Measurements from ENCODE around the gene DAW1. TPM values are rescaled to one million over a fixed set of nuclear protein-coding genes. Genes with fewer than 3 reads are reported as not detected.

The DAW1 gene
- total RNA-seq, 1 donor from 2014 or later = not detected

- DNase-seq (no peak), ATAC-seq (peak; percentile 66)
- Histone ChIP-seq H3K36me3 (no peaks in the 10 kb centered on the region), H3K4me3 (no peak overlapping the region), H3K9me3 (no peaks in the 10 kb centered on the region), H3K4me1 (no peaks in the 10 kb centered on the region), H3K27ac (no peak overlapping the region), H3K27me3 (no peaks in the 10 kb centered on the region)
- peak; percentile 38 for TF ChIP-seq CTCF (IDR thresholded peaks at IDR 0.05)
- intact Hi-C loops (cut with DNase I) = no loop called here
Measured at GRCh38 chr2:227939271-227940027, 68.0 kb downstream of the DAW1 start.

GRCh38 chr2:227942021-227942420 lies 70.6 kb downstream of the DAW1 start:
- H3K4me3 ChIP-seq = no peak overlapping the region
- intact Hi-C loops (cut with DNase I) = no loop called here
- no peak for TF ChIP-seq CTCF (IDR thresholded peaks at IDR 0.05)
- no peaks in the 10 kb centered on the region for H3K27me3 ChIP-seq
- H3K4me1 ChIP-seq = no peaks in the 10 kb centered on the region
- no peak for ATAC-seq
- no peak for DNase-seq
- H3K27ac ChIP-seq = no peak overlapping the region
- H3K36me3 ChIP-seq = no peaks in the 10 kb centered on the region
- H3K9me3 ChIP-seq = no peaks in the 10 kb centered on the region

- Histone ChIP-seq H3K27me3 (no peaks in the 10 kb centered on the region), H3K36me3 (no peaks in the 10 kb centered on the region), H3K9me3 (no peaks in the 10 kb centered on the region), H3K4me3 (no peak overlapping the region), H3K4me1 (no peaks in the 10 kb centered on the region), H3K27ac (no peak overlapping the region)
- DNase-seq (no peak), ATAC-seq (no peak)
- TF ChIP-seq CTCF (IDR thresholded peaks at IDR 0.05) = no peak
- intact Hi-C loops (cut with DNase I) = no loop called here
Measured at GRCh38 chr2:227942965-227943364, 71.5 kb downstream of the DAW1 start.

GRCh38 chr2:227960317-227960716 lies 88.9 kb downstream of the DAW1 start:
- H3K27me3 ChIP-seq = no peaks in the 10 kb centered on the region
- H3K27ac ChIP-seq = no peak overlapping the region
- no peak for DNase-seq
- intact Hi-C loops (cut with DNase I) = no loop called here
- no peak for ATAC-seq
- no peaks in the 10 kb centered on the region for H3K4me1 ChIP-seq
- no peak overlapping the region for H3K4me3 ChIP-seq
- H3K36me3 ChIP-seq = no peaks in the 10 kb centered on the region
- no peak for TF ChIP-seq CTCF (IDR thresholded peaks at IDR 0.05)
- no peaks in the 10 kb centered on the region for H3K9me3 ChIP-seq

GRCh38 chr2:227971619-227972230 lies 100.3 kb downstream of the DAW1 start:
- no peak for TF ChIP-seq CTCF (IDR thresholded peaks at IDR 0.05)
- no peak for DNase-seq
- Histone ChIP-seq H3K9me3 (no peaks in the 10 kb centered on the region), H3K4me3 (no peak overlapping the region), H3K27ac (no peak overlapping the region), H3K36me3 (no peaks in the 10 kb centered on the region), H3K27me3 (no peaks in the 10 kb centered on the region), H3K4me1 (no peaks in the 10 kb centered on the region)
- ATAC-seq = no peak
- intact Hi-C loops (cut with DNase I) = no loop called here
